Thymus (tissue), 11 donors: ENCODE data around the gene ZNF277. TPM values are rescaled to one million over a fixed set of nuclear protein-coding genes. Genes with fewer than 3 reads are reported as not detected.
"Not testable (repeated sequence)": the region's sequence is repeated elsewhere in the genome, so short reads cannot be mapped to it uniquely, and the experiment has no call there.

Experiments used
- DNase-seq, 9 donors: peaks; one replicate each; pipeline ENCODE4 v3.0.0-alpha.2; 2013; ENCODE audit warnings: low spot score in 9 of 9, low read depth in 6 of 9, missing footprints in 1 of 9
- H3K27ac ChIP-seq, 2 donors: one replicate each; pipeline ENCODE4 v1.5.1; 2013; ENCODE audit warnings: control low read depth in 1 of 2, low read depth in 1 of 2, low read length in 1 of 2, mild to moderate bottlenecking in 1 of 2, moderate library complexity in 1 of 2
- H3K27me3 ChIP-seq, 2 donors: one replicate each; pipeline ENCODE4 v1.5.1; 2013; ENCODE audit warnings: low read length in 1 of 2; ENCODE audit not compliant: control insufficient read depth in 2 of 2, insufficient read depth in 1 of 2
- H3K36me3 ChIP-seq, 2 donors: one replicate each; pipeline ENCODE4 v1.5.1; 2013; ENCODE audit warnings: low read length in 1 of 2, mild to moderate bottlenecking in 1 of 2, moderate library complexity in 1 of 2; ENCODE audit not compliant: control insufficient read depth in 2 of 2, insufficient read depth in 2 of 2
- H3K4me1 ChIP-seq, 2 donors: one replicate each; pipeline ENCODE4 v1.5.1; 2013; ENCODE audit warnings: low read length in 2 of 2; ENCODE audit not compliant: control insufficient read depth in 2 of 2, insufficient read depth in 2 of 2
- H3K4me3 ChIP-seq, 2 donors: one replicate each; pipeline ENCODE4 v1.5.1; 2013; ENCODE audit warnings: low read length in 2 of 2, control low read depth in 1 of 2, mild to moderate bottlenecking in 1 of 2
- H3K9me3 ChIP-seq, 2 donors: one replicate each; pipeline ENCODE4 v1.5.1; 2013; ENCODE audit warnings: low read length in 1 of 2, mild to moderate bottlenecking in 1 of 2; ENCODE audit not compliant: control insufficient read depth in 2 of 2, insufficient read depth in 1 of 2
- WGBS: extraction: QIAGEN DNeasy Blood & Tissue Kit; methylation state at CpG from one replicate; pipeline ENCODE4 v1.1.7; 2013; 5-methylcytosine and 5-hydroxymethylcytosine counted together
- polyA plus RNA-seq: library from polyadenylated mRNA; stranded (reverse); fragments of 200-250 nt; gene quantifications from one replicate; pipeline ENCODE4 v1.2.3, GENCODE V29; 2013
- total RNA-seq: library from RNA; stranded (reverse); fragments of 120-200 nt; gene quantifications from one replicate; pipeline ENCODE4 v1.2.4, GENCODE V29; 2013
- donor health status: healthy.

The ZNF277 gene
- total and polyA plus RNA-seq, 2 donors: 29.7 to 32.3 TPM

DNA sequence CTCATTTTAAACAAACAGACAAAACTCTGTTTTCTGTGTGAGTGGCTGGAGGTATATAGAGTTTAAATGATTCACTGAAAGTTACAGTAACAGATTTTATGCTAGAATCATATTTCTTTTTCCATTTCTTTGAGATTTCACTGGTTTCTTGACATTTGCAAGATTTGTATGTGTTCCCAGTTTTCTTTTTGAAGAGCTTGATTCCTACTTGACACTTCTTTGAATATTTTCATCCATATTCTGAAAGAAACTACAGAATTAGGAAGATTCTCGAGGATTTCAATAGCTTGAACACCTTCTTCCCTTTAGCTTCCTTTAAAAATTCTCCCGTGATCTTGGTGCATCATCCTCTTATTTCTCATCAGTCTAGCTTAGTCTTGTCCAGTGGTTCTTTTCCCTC lies 93.6 kb downstream of the ZNF277 start:
- Histone ChIP-seq H3K36me3 (no peaks in the 10 kb centered on the region), H3K9me3 (no peaks in the 10 kb centered on the region), H3K4me1 (no peaks in the 10 kb centered on the region), H3K27me3 (no peaks in the 10 kb centered on the region), H3K4me3 (no peak overlapping the region), H3K27ac (no peak overlapping the region)
- WGBS: 97% methylated on average over 2 of the region's 2 CpGs
- no peak for DNase-seq

DNA sequence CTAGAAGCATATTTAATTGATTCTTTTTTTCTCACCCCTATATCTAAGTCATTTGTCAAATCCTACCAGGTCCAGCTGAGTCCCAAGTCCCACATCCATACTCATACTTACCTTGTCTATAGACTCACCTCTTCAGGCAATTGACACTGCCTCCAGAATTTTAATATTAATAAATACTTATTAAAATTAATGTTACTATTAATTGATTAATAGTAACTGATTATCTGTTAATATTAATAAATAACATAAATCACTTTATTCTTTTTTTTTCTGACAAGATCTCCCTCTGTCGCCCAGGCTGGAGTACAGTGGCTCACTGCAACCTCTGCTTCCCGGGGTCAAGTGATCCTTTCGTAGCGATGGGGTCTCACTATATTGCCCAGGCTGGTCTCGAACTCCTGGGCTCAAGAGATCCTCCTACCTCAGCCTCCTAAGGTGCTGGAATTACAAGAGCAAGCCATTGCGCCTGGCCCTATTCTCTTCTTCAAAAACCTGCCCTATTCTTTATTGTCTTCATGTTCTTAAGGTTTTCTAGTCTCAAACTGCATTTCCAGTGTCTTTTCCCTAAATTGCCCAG lies 94.4 kb downstream of the ZNF277 start:
- Histone ChIP-seq H3K4me3 (no peak overlapping the region), H3K27me3 (no peaks in the 10 kb centered on the region), H3K27ac (no peak overlapping the region), H3K9me3 (no peaks in the 10 kb centered on the region), H3K4me1 (no peaks in the 10 kb centered on the region), H3K36me3 (peaks cover 0 to 2% of the 10 kb centered on the region in 2 donors)
- 97% methylated on average over 6 of the region's 6 CpGs for WGBS
- DNase-seq: no peak

DNA sequence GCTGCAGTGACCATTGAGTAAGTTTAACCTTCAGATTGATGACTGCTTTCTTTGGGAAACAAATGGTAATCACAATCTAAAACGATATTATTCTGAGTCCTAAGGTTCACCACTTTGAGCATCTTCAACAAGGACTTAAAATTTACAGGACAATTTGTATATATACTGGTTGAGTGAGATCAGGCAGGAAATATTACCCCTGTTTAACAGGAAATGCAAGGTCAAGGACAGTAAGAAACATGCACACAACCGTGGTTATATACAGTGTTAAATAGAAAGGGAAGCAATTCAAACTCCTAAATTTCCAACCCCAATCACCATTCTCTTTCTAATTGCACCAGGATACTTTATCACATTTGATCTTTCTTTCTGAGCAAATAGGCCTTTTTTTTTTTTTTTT lies 96.1 kb downstream of the ZNF277 start:
- H3K9me3 ChIP-seq: no peaks in the 10 kb centered on the region

GRCh38 chr7:112306903-112307302 lies 100.4 kb downstream of the ZNF277 start:
- 97% methylated on average over 2 of the region's 2 CpGs for WGBS
- Histone ChIP-seq H3K27ac (no peak overlapping the region), H3K4me1 (no peaks in the 10 kb centered on the region), H3K36me3 (peaks cover 0 to 13% of the 10 kb centered on the region in 2 donors), H3K27me3 (no peaks in the 10 kb centered on the region), H3K9me3 (no peaks in the 10 kb centered on the region), H3K4me3 (no peak overlapping the region)
- DNase-seq: no peak

More for the DNA sequence above, 96.1 kb downstream of the ZNF277 start:
- WGBS: 54% methylated on average over 2 of the region's 2 CpGs
- no peak overlapping the region for H3K27ac ChIP-seq
- peaks cover 0 to 8% of the 10 kb centered on the region in 2 donors for H3K36me3 ChIP-seq
- H3K4me3 ChIP-seq: no peak overlapping the region
- no peaks in the 10 kb centered on the region for H3K4me1 ChIP-seq
- no peaks in the 10 kb centered on the region for H3K27me3 ChIP-seq
- no peak for DNase-seq

- Histone ChIP-seq H3K36me3 (peaks cover 0 to 13% of the 10 kb centered on the region in 2 donors), H3K9me3 (no peaks in the 10 kb centered on the region), H3K4me1 (no peaks in the 10 kb centered on the region), H3K27me3 (no peaks in the 10 kb centered on the region), H3K27ac (no peak overlapping the region), H3K4me3 (no peak overlapping the region)
- DNase-seq: no peak
- WGBS: 97% methylated on average over 3 of the region's 3 CpGs
These were observed 101.0 kb downstream of the ZNF277 start for GRCh38 chr7:112307506-112307905.

GRCh38 chr7:112308974-112309373 lies 102.5 kb downstream of the ZNF277 start:
- Histone ChIP-seq H3K4me1 (no peaks in the 10 kb centered on the region), H3K27me3 (no peaks in the 10 kb centered on the region), H3K9me3 (no peaks in the 10 kb centered on the region), H3K27ac (no peak overlapping the region), H3K4me3 (no peak overlapping the region), H3K36me3 (peaks cover 0 to 13% of the 10 kb centered on the region in 2 donors)
- WGBS: 98% methylated on average over 3 of the region's 3 CpGs
- DNase-seq: no peak

DNA sequence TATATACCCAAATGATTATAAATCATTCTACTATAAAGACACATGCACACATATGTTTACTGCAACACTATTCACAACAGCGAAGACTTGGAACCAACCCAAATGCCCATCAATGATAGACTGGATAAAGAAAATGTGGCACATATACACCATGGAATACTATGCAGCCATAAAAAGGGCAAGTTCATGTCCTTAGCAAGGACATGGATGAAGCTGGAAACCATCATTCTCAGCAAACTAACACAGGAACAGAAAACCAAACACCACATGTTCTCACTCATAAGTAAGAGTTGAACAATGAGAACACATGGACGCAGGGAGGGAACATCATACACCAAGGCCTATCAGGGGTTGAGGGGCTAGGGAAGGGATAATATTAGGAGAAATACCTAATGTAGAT lies 110.3 kb downstream of the ZNF277 start:
- WGBS: 95% methylated on average over 2 of the region's 2 CpGs
- not testable (repeated sequence) for H3K36me3 ChIP-seq, H3K4me3 ChIP-seq, H3K4me1 ChIP-seq, H3K27ac ChIP-seq, DNase-seq, H3K27me3 ChIP-seq, H3K9me3 ChIP-seq

DNA sequence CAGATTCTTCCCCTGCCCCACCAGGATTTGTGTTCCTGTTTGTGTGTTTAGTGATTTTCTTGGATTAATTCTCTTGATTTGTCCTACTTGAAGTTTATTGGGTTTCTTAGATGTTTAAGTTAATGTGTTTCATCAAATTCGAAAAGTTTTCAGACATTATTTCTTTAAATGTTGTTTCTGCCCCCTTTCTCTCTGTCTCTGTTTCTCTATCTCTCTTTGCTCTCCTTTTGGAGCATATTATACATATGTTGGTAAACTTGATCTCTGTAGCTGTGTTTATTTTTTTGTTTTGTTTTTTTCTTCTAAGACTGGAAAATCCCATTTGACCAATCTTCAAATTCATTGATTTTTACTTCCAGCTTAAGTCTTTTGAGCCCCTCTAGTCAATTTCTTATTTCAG lies 115.6 kb downstream of the ZNF277 start:
- no peak for DNase-seq
- Histone ChIP-seq H3K9me3 (peaks cover 1 to 4% of the 10 kb centered on the region in 2 donors), H3K4me1 (no peaks in the 10 kb centered on the region), H3K27ac (no peak overlapping the region), H3K4me3 (no peak overlapping the region), H3K36me3 (peaks cover 4 to 15% of the 10 kb centered on the region in 2 donors), H3K27me3 (no peaks in the 10 kb centered on the region)
- WGBS: 99% methylated on average over 1 of the region's 1 CpG

DNA sequence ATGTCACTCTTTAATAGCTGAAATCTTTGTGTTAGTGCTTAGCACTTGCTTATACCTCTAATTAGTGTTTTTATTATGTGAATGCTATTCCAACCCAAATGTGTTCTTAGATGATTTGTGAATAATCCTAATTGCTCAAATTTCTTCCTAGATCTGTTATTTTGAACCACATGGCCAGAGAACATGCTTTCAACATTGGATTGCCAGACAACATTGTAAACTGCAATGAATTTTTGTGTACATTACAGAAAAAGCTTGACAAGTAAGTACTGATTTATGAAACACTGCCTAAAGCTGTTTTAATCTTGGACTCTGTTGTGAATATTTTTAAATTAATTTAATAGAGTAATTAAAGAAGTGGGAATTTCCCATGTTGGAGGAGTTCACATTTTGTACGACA lies 121.1 kb downstream of the ZNF277 start:
- 100% methylated on average over 1 of the region's 1 CpG for WGBS
- Histone ChIP-seq H3K4me1 (no peaks in the 10 kb centered on the region), H3K36me3 (peaks cover 4% of the 10 kb centered on the region in 2 donors), H3K27ac (no peak overlapping the region), H3K9me3 (peaks cover 1 to 4% of the 10 kb centered on the region in 2 donors), H3K4me3 (no peak overlapping the region), H3K27me3 (no peaks in the 10 kb centered on the region)
- DNase-seq: no peak
